K562 (cell line): ENCODE results near the gene LMAN1L. TPM values are rescaled to one million over a fixed set of nuclear protein-coding genes. Genes with fewer than 3 reads are reported as not detected.

Experiments
- ATAC-seq: fragments of 200-7000 bp; cut with Tn5 transposase; 3 replicates; pipeline ENCODE4 v1.9.1; 2020; ENCODE audit warnings: moderate library complexity
- BruUV-seq: library from RNA; stranded (reverse); fragments of 400-500 nt; replicated peaks from 2 replicates; lab custom pipeline; 2021; lab: Mats Ljungman, UMichigan
- CTCF ChIA-PET: fragments of 300-600 bp; formaldehyde crosslinking; extraction: SDS; loops from one replicate; lab custom pipeline; 2021; ENCODE audit warnings: low intra/inter-chr PET ratio; lab: Yijun Ruan, JAX
- POLR2A ChIA-PET: fragments of 300-600, 350-650 bp; sonication (Branson Sonifier 250); formaldehyde crosslinking; extraction: SDS; loops from one replicate; lab custom pipeline; 2021; ENCODE audit warnings: antibody characterized with exemption, inconsistent platforms; lab: Yijun Ruan, JAX
- DNase-seq, 4 experiments: peaks; one replicate each; pipeline versions ENCODE4 v3.0.0 to v3.0.0-alpha.2; 2011 to 2018; ENCODE audit warnings: low spot score in 3 of 4, mixed read lengths in 3 of 4; ENCODE audit errors: extremely low read depth in 1 of 4
- FAIRE-seq: peaks from 2 replicates; lab custom pipeline; 2011; peaks lifted over from hg19 to GRCh38; lab: Jason Lieb, UNC
- H2AFZ ChIP-seq: 2 replicates; pipeline ENCODE4 v1.6.0; 2011; ENCODE audit warnings: low read depth, low read length, control low read depth, inconsistent platforms
- H3K27ac ChIP-seq: fragments of 200-600 bp; 3 replicates; pipeline ENCODE4 v1.8.0; 2011; ENCODE audit warnings: low read depth, mild to moderate bottlenecking, control low read depth, inconsistent platforms, low read length, moderate library complexity, mixed read lengths; ENCODE audit errors: extremely low read depth
- H3K27me3 ChIP-seq, 2 experiments: fragments of 300-600 bp in 1 of 2; 2 replicates in 1 of 2; 3 replicates in 1 of 2; pipeline versions ENCODE4 v1.6.0 to v1.8.0; 2011; ENCODE audit warnings: inconsistent platforms in 2 of 2, low read length in 2 of 2, mild to moderate bottlenecking in 1 of 2, mixed read lengths in 1 of 2, moderate library complexity in 1 of 2; ENCODE audit not compliant: control insufficient read depth in 2 of 2, insufficient read depth in 2 of 2
- H3K36me3 ChIP-seq: fragments of 300-600 bp; 3 replicates; pipeline ENCODE4 v1.8.0; 2011; ENCODE audit warnings: mild to moderate bottlenecking, low read length, inconsistent platforms; ENCODE audit not compliant: control insufficient read depth, insufficient read depth
- H3K4me1 ChIP-seq, 2 experiments: fragments of 200-600 bp in 1 of 2; replicated peaks in 1 of 2; 2 replicates in 1 of 2; 3 replicates in 1 of 2; pipeline versions ENCODE4 v1.5.1 to v1.8.0; 2011; ENCODE audit warnings: inconsistent platforms in 2 of 2, low read length in 2 of 2, mild to moderate bottlenecking in 1 of 2, mixed read lengths in 1 of 2, moderate library complexity in 1 of 2; ENCODE audit not compliant: control insufficient read depth in 2 of 2, insufficient read depth in 2 of 2
- H3K4me2 ChIP-seq: 2 replicates; pipeline ENCODE4 v1.6.1; 2011; ENCODE audit warnings: low read length, control low read depth, inconsistent platforms, mixed read lengths; ENCODE audit not compliant: insufficient read depth
- H3K4me3 ChIP-seq: fragments of 200-600 bp; sonication (generic), shearing (Covaris generic); 2 replicates; pipeline ENCODE4 v1.5.1; 2016; ENCODE audit warnings: control low read depth, inconsistent platforms
- H3K79me2 ChIP-seq: fragments of 200-600 bp; 3 replicates; pipeline ENCODE4 v1.8.0; 2011; ENCODE audit warnings: low read length, inconsistent platforms; ENCODE audit not compliant: control insufficient read depth, insufficient read depth
- H3K9ac ChIP-seq, 2 experiments: 2 replicates each; pipeline versions ENCODE4 v1.6.0 to v1.6.1; 2011; ENCODE audit warnings: low read depth in 2 of 2, low read length in 2 of 2, control low read depth in 1 of 2, inconsistent platforms in 1 of 2, mild to moderate bottlenecking in 1 of 2, mixed read lengths in 1 of 2; ENCODE audit not compliant: insufficient read depth in 1 of 2
- H3K9me1 ChIP-seq: one replicate; pipeline ENCODE4 v1.6.0; 2011; ENCODE audit warnings: inconsistent platforms, mild to moderate bottlenecking, low read length, moderate library complexity; ENCODE audit not compliant: control insufficient read depth, insufficient read depth
- H3K9me3 ChIP-seq: replicated peaks from 2 replicates; pipeline ENCODE4 v1.5.1; 2011; ENCODE audit warnings: low read depth, low read length, inconsistent platforms; ENCODE audit not compliant: control insufficient read depth, insufficient read depth
- H4K20me1 ChIP-seq: replicated peaks from 2 replicates; pipeline ENCODE4 v1.6.1; 2011; ENCODE audit warnings: low read length, inconsistent platforms, mixed read lengths; ENCODE audit not compliant: control insufficient read depth, insufficient read depth
- CREBBP ChIP-seq: IDR thresholded peaks from one replicate; pipeline ENCODE4 v1.6.1; 2012; ENCODE audit warnings: low read depth, mild to moderate bottlenecking, control low read depth, inconsistent platforms, low read length
- DPF2 ChIP-seq: fragments of 450-650 bp; IDR thresholded peaks from 2 replicates; pipeline ENCODE4 v1.6.1; 2016
- HNRNPK ChIP-seq: fragments of 200-400 bp; formaldehyde crosslinking; IDR thresholded peaks from one replicate; pipeline ENCODE4 v1.6.1; 2018; ENCODE audit warnings: mild to moderate bottlenecking, low read depth, low read length; ENCODE audit not compliant: poor library complexity, severe bottlenecking
- WGBS: fragments of 100-300 bp; shearing (Covaris generic); methylation state at CpG from one replicate; pipeline ENCODE4 v1.1.6; 2016; ENCODE audit warnings: low coverage, mixed read lengths; ENCODE audit not compliant: insufficient coverage; ENCODE audit errors: missing lambda C conversion rate; 5-methylcytosine and 5-hydroxymethylcytosine counted together
- in situ Hi-C: fragments of 300-500 bp; cut with MboI; formaldehyde crosslinking; loops from 4 replicates; pipeline ENCODE4 v1.15.0; 2018; ENCODE audit warnings: inconsistent platforms, mixed read lengths
- intact Hi-C: fragments of 100-400 bp; cut with micrococcal nuclease; formaldehyde crosslinking; loops from 2 replicates; pipeline ENCODE4 v1.14.2; 2022
- polyA plus RNA-seq, 8 experiments: library from polyadenylated mRNA; depleted of rRNA in 4 of 8; stranded (reverse) in 5 of 8; unstranded in 3 of 8; fragments of >200 nt; fragmentation: Nextera tagmentation in 2 of 8; fragmentation: Illumina TruSeq in 1 of 8; extraction: Ambion mirVana in 2 of 8; extraction: Trizol in 1 of 8; gene quantifications; 2 replicates each; pipeline versions ENCODE4 v1.2.1 to v1.2.3, GENCODE V29; 2011 to 2014; ENCODE audit warnings: inconsistent platforms in 1 of 8, missing spikeins in 1 of 8
- total RNA-seq, 7 experiments: library from RNA; depleted of rRNA in 6 of 7; stranded (reverse); fragments of >200 nt in 6 of 7; fragmentation: Illumina TruSeq in 2 of 7; extraction: Trizol in 2 of 7; gene quantifications; 2 replicates each; pipeline versions ENCODE4 v1.2.1 to v1.2.3, GENCODE V29; 2011 to 2021; ENCODE audit warnings: low replicate concordance in 1 of 7

Gene LMAN1L
- total and polyA plus RNA-seq, 9 of the 15 experiments (the other 6 are each of a cell fraction or from before 2014, with no cell fraction given), result not detected

- no peak for TF ChIP-seq DPF2
- no peak for TF ChIP-seq HNRNPK
- no peak for TF ChIP-seq CREBBP
- in situ Hi-C loops (no loop called here), intact Hi-C loops (no loop called here)
- Histone ChIP-seq H3K4me3 (no peak overlapping the region), H3K27me3 (peaks cover 13 to 55% of the 10 kb centered on the region in 2 experiments; a peak in 3 of 5 replicates), H3K36me3 (no peaks in the 10 kb centered on the region), H2AFZ (no peak overlapping the region), H3K4me2 (no peak overlapping the region), H3K9me1 (no peaks in the 10 kb centered on the region), H4K20me1 (peaks cover 6% of the 10 kb centered on the region; the same call in 1 of the 2 replicates), H3K9me3 (no peaks in the 10 kb centered on the region), H3K4me1 (peaks cover 0 to 9% of the 10 kb centered on the region in 2 experiments; a peak in 2 of 5 replicates), H3K9ac (no peak overlapping the region), H3K79me2 (no peaks in the 10 kb centered on the region), H3K27ac (no peak overlapping the region)
- ChIA-PET POLR2A (interaction anchor here (0.5 to 0.9 kb wide), 5 partner anchors 22 to 220 kb away, joined by 3 to 5 read pairs (median 3); no protein-coding TSS in a partner anchor), CTCF (no interaction called here)
- WGBS, result 16% methylated on average over 15 of the region's 15 CpGs
- BruUV-seq, result no TSS peak
- no peak for ATAC-seq
- FAIRE-seq, result no peak
- no peak for DNase-seq
These were observed 49.2 kb upstream of the LMAN1L start for GRCh38 chr15:74763416-74763815.
